ENCODE measurements around the gene PCBP4. TPM values are rescaled to one million over a fixed set of nuclear protein-coding genes. Genes with fewer than 3 reads are reported as not detected.

The PCBP4 gene
- total RNA-seq, 1 experiment from 2014 or later, result 28.7 TPM

- no peak for ATAC-seq
- peaks cover 30% of the 10 kb centered on the region for H3K36me3 Mint-ChIP-seq
- no peak overlapping the region for H3K27ac Mint-ChIP-seq
- no peak overlapping the region for H3K4me3 Mint-ChIP-seq
- H3K9me3 Mint-ChIP-seq, result no peaks in the 10 kb centered on the region
- TF ChIP-seq ZMAT4 (CRISPR knock-in tag; IDR thresholded peaks at IDR 0.05), result no peak
- no peak for TF ChIP-seq ZNF138 (CRISPR knock-in tag; conservative IDR thresholded peaks at IDR 0.05)
- TF ChIP-seq PRDM15 (CRISPR knock-in tag; IDR thresholded peaks at IDR 0.05), result no peak
- no peak for TF ChIP-seq E2F5 (CRISPR knock-in tag; IDR thresholded peaks at IDR 0.05)
- no peak for TF ChIP-seq ATF2 (CRISPR knock-in tag; IDR thresholded peaks at IDR 0.05; ENCODE audit: borderline replicate concordance, low read depth)
- TF ChIP-seq ZNF671 (CRISPR knock-in tag; IDR thresholded peaks at IDR 0.05), result no peak
- TF ChIP-seq ZBTB21 (CRISPR knock-in tag; IDR thresholded peaks at IDR 0.05; ENCODE audit: borderline replicate concordance), result no peak
- TF ChIP-seq MYBL2 (CRISPR knock-in tag; IDR thresholded peaks at IDR 0.05), result no peak
- ChIA-PET CTCF (no interaction called here), POLR2A (no interaction called here)
- DNase-seq (ENCODE audit: low spot score), result no peak
- no peaks in the 10 kb centered on the region for H3K27me3 Mint-ChIP-seq (ENCODE audit: low read depth)
- no peaks in the 10 kb centered on the region for H3K4me1 Mint-ChIP-seq
These were observed 35.5 kb downstream of the PCBP4 start for GRCh38 chr3:51931756-51932155.

- H3K4me1 Mint-ChIP-seq, result no peaks in the 10 kb centered on the region
- peaks cover 25% of the 10 kb centered on the region for H3K36me3 Mint-ChIP-seq
- no peaks in the 10 kb centered on the region for H3K9me3 Mint-ChIP-seq
- no peak overlapping the region for H3K4me3 Mint-ChIP-seq
- no peak for ATAC-seq
- no peak overlapping the region for H3K27ac Mint-ChIP-seq
- ChIA-PET CTCF (interaction anchor here (1.3 kb wide), 1 partner anchor 11 kb away, joined by 6 read pairs; the partner anchor contains the start of gene RRP9), POLR2A (no interaction called here)
- TF ChIP-seq ZNF396 (CRISPR knock-in tag; IDR thresholded peaks at IDR 0.05; ENCODE audit: borderline replicate concordance), result no peak
- TF ChIP-seq ZBTB21 (CRISPR knock-in tag; IDR thresholded peaks at IDR 0.05; ENCODE audit: borderline replicate concordance), result no peak
- TF ChIP-seq JAZF1 (CRISPR knock-in tag; IDR thresholded peaks at IDR 0.05), result no peak
- no peak for TF ChIP-seq ZNF281 (CRISPR knock-in tag; IDR thresholded peaks at IDR 0.05)
- no peak for TF ChIP-seq ESRRA (CRISPR knock-in tag; IDR thresholded peaks at IDR 0.05; ENCODE audit: borderline replicate concordance)
- no peak for TF ChIP-seq E2F5 (CRISPR knock-in tag; IDR thresholded peaks at IDR 0.05)
- no peak for TF ChIP-seq FOXP4 (CRISPR knock-in tag; IDR thresholded peaks at IDR 0.05)
- TF ChIP-seq CREB1 (CRISPR knock-in tag; IDR thresholded peaks at IDR 0.05), result no peak
- TF ChIP-seq SP1 (CRISPR knock-in tag; conservative IDR thresholded peaks at IDR 0.05), result no peak
- TF ChIP-seq SMAD3 (CRISPR knock-in tag; IDR thresholded peaks at IDR 0.05; ENCODE audit: borderline replicate concordance), result no peak
- TF ChIP-seq ZNF232 (CRISPR knock-in tag; IDR thresholded peaks at IDR 0.05), result no peak
- no peaks in the 10 kb centered on the region for H3K27me3 Mint-ChIP-seq (ENCODE audit: low read depth)
- DNase-seq (ENCODE audit: low spot score), result no peak
These were observed 36.8 kb downstream of the PCBP4 start for GRCh38 chr3:51930439-51930838.
